SK-N-SH (cell line): Measurements from ENCODE around the gene PTCH2. TPM values are rescaled to one million over a fixed set of nuclear protein-coding genes. Genes with fewer than 3 reads are reported as not detected.

ENCODE experiments used
- CTCF ChIA-PET: fragments of 300-600, 350-600 bp; formaldehyde crosslinking; extraction: SDS; loops from one replicate; lab custom pipeline; 2021; lab: Yijun Ruan, JAX
- POLR2A ChIA-PET: fragments of 350-600 bp; sonication (Branson Sonifier 250); formaldehyde crosslinking; extraction: SDS; loops from one replicate; lab custom pipeline; 2020; ENCODE audit warnings: antibody characterized with exemption, inconsistent platforms; lab: Yijun Ruan, JAX
- DNase-seq: peaks from one replicate; pipeline ENCODE4 v3.0.0; 2012
- H2AFZ ChIP-seq: fragments of 200-600 bp; sonication (generic); 2 replicates; pipeline ENCODE4 v1.8.1; 2016; ENCODE audit warnings: antibody characterized with exemption, mild to moderate bottlenecking, low read depth
- H3F3A ChIP-seq: fragments of 200-600 bp; sonication (generic); replicated peaks from 2 replicates; pipeline ENCODE3; 2016; ENCODE audit warnings: antibody characterized with exemption, mild to moderate bottlenecking; ENCODE audit not compliant: insufficient read depth
- H3K27ac ChIP-seq, 2 experiments: fragments of 200-500 bp in 1 of 2; fragments of 200-600 bp in 1 of 2; sonication (Bioruptor generic) in 1 of 2; sonication (generic), shearing (Covaris generic) in 1 of 2; 2 replicates each; pipeline versions ENCODE4 v1.5.1 to v1.6.1; 2014 to 2016; ENCODE audit warnings: low read depth in 2 of 2, inconsistent platforms in 1 of 2, low read length in 1 of 2, mild to moderate bottlenecking in 1 of 2, mixed read lengths in 1 of 2
- H3K27me3 ChIP-seq: fragments of 200-600 bp; sonication (generic), shearing (Covaris generic); 2 replicates; pipeline ENCODE4 v1.6.1; 2016; ENCODE audit warnings: mixed run types; ENCODE audit not compliant: insufficient read depth
- H3K36me3 ChIP-seq, 2 experiments: fragments of 200-500 bp in 1 of 2; fragments of 200-600 bp in 1 of 2; sonication (Bioruptor generic) in 1 of 2; sonication (generic) in 1 of 2; replicated peaks in 1 of 2; 2 replicates each; pipeline versions ENCODE3 to v1.5.1; 2014 to 2016; ENCODE audit warnings: low read length in 1 of 2, mild to moderate bottlenecking in 1 of 2; ENCODE audit not compliant: insufficient read depth in 2 of 2, control insufficient read depth in 1 of 2
- H3K4me1 ChIP-seq, 2 experiments: fragments of 200-500 bp in 1 of 2; fragments of 200-600 bp in 1 of 2; sonication (Bioruptor generic) in 1 of 2; sonication (generic), shearing (Covaris generic) in 1 of 2; 2 replicates each; pipeline versions ENCODE4 v1.5.1 to v1.6.1; 2014 to 2016; ENCODE audit warnings: low read depth in 1 of 2, low read length in 1 of 2, mixed run types in 1 of 2; ENCODE audit not compliant: insufficient read depth in 2 of 2, control insufficient read depth in 1 of 2
- H3K4me2 ChIP-seq: fragments of 200-600 bp; sonication (generic), shearing (Covaris generic); 2 replicates; pipeline ENCODE4 v1.6.1; 2017; ENCODE audit warnings: mixed run types
- H3K4me3 ChIP-seq, 2 experiments: fragments of 200-500 bp in 1 of 2; fragments of 200-600 bp in 1 of 2; sonication (Bioruptor generic) in 1 of 2; sonication (generic), shearing (Covaris generic) in 1 of 2; 2 replicates each; pipeline versions ENCODE4 v1.5.1 to v1.8.1; 2014 to 2016; ENCODE audit warnings: low read depth in 2 of 2, inconsistent platforms in 1 of 2, low read length in 1 of 2, mild to moderate bottlenecking in 1 of 2, mixed read lengths in 1 of 2, moderate library complexity in 1 of 2
- H3K79me2 ChIP-seq: fragments of 200-600 bp; sonication (generic); 2 replicates; pipeline ENCODE4 v1.8.1; 2017; ENCODE audit warnings: mild to moderate bottlenecking; ENCODE audit not compliant: insufficient read depth
- H3K9ac ChIP-seq: fragments of 200-600 bp; sonication (generic); 2 replicates; pipeline ENCODE4 v1.6.1; 2017; ENCODE audit warnings: mixed run types
- H3K9me2 ChIP-seq: fragments of 200-600 bp; sonication (generic); 2 replicates; pipeline ENCODE4 v1.6.1; 2017; ENCODE audit warnings: mixed run types
- H3K9me3 ChIP-seq: fragments of 200-600 bp; sonication (generic); 2 replicates; pipeline ENCODE4 v1.6.1; 2017; ENCODE audit warnings: mixed run types, mild to moderate bottlenecking, moderate library complexity
- H4K20me1 ChIP-seq: fragments of 200-600 bp; sonication (generic); 2 replicates; pipeline ENCODE4 v1.6.1; 2017; ENCODE audit warnings: mild to moderate bottlenecking, mixed run types; ENCODE audit not compliant: insufficient read depth
- ELF1 ChIP-seq: IDR thresholded peaks from 2 replicates; pipeline ENCODE4 v1.4.0; 2012
- FOSL2 ChIP-seq: IDR thresholded peaks from 2 replicates; pipeline ENCODE4 v1.4.0; 2012; ENCODE audit warnings: low read depth, mild to moderate bottlenecking, moderate library complexity, borderline replicate concordance
- FOXJ3 ChIP-seq: sonication (generic); formaldehyde crosslinking; IDR thresholded peaks from 2 replicates; pipeline ENCODE4 v1.5.1; 2020; ENCODE audit warnings: mild to moderate bottlenecking, missing genetic modification reagents
- GATA2 ChIP-seq: sonication (generic); formaldehyde crosslinking; IDR thresholded peaks from 2 replicates; pipeline ENCODE4 v1.5.0; 2020; ENCODE audit warnings: mild to moderate bottlenecking, missing genetic modification reagents
- JUND ChIP-seq: IDR thresholded peaks from 2 replicates; pipeline ENCODE4 v1.4.0; 2012
- MAX ChIP-seq: IDR thresholded peaks from 2 replicates; pipeline ENCODE4 v1.4.0; 2012; ENCODE audit warnings: low read depth
- MEF2A ChIP-seq: IDR thresholded peaks from 2 replicates; pipeline ENCODE4 v1.4.0; 2012; ENCODE audit warnings: low read depth, borderline replicate concordance
- PBX3 ChIP-seq: IDR thresholded peaks from 2 replicates; pipeline ENCODE4; 2012
- RAD21 ChIP-seq: IDR thresholded peaks from 2 replicates; pipeline ENCODE4 v1.6.1; 2012; ENCODE audit warnings: mild to moderate bottlenecking, low read length
- RFX5 ChIP-seq: IDR thresholded peaks from 2 replicates; pipeline ENCODE4 v1.6.1; 2012; ENCODE audit warnings: mild to moderate bottlenecking, improper control_type of control experiment, low read length
- RXRA ChIP-seq: IDR thresholded peaks from 2 replicates; pipeline ENCODE4 v1.4.0; 2012; ENCODE audit warnings: low read depth, mild to moderate bottlenecking, borderline replicate concordance
- SIN3A ChIP-seq: IDR thresholded peaks from 2 replicates; pipeline ENCODE4 v1.6.1; 2012; ENCODE audit warnings: low read depth, mild to moderate bottlenecking, low read length, moderate library complexity, borderline replicate concordance
- SMC3 ChIP-seq: IDR thresholded peaks from 2 replicates; pipeline ENCODE4 v1.6.1; 2012; ENCODE audit warnings: low read depth, low read length, improper control_type of control experiment
- TEAD4 ChIP-seq: IDR thresholded peaks from 2 replicates; pipeline ENCODE4 v1.4.0; 2012; ENCODE audit warnings: mild to moderate bottlenecking, borderline replicate concordance; ENCODE audit not compliant: insufficient read depth
- USF1 ChIP-seq: IDR thresholded peaks from 2 replicates; pipeline ENCODE4 v1.4.0; 2012; ENCODE audit warnings: low read depth, borderline replicate concordance
- YY1 ChIP-seq: IDR thresholded peaks from 2 replicates; pipeline ENCODE4 v1.4.0; 2012; ENCODE audit warnings: low read depth, mild to moderate bottlenecking
- WGBS: methylation state at CpG from one replicate; pipeline ENCODE4 v1.1.6; 2017; ENCODE audit warnings: low lambda C conversion rate; 5-methylcytosine and 5-hydroxymethylcytosine counted together
- polyA plus RNA-seq, 3 experiments: library from polyadenylated mRNA; depleted of rRNA; stranded (reverse); fragments of >200 nt; gene quantifications; 2 replicates each; pipeline ENCODE4 v1.2.3, GENCODE V29; 2012

The PTCH2 gene
- polyA plus RNA-seq, 1 of the 3 experiments (the other 2 are of a cell fraction), result 1.2 TPM

GRCh38 chr1:44790968-44791801 is 51.9 kb downstream of the PTCH2 start (continued):
- TF ChIP-seq PBX3, result no peak
- TF ChIP-seq FOSL2, result no peak
- TF ChIP-seq FOXJ3 (CRISPR knock-in tag), result no peak
- no peak for TF ChIP-seq USF1
- no peak for TF ChIP-seq MEF2A
- TF ChIP-seq SIN3A, result no peak
- TF ChIP-seq ELF1, result no peak
- TF ChIP-seq GATA2 (CRISPR knock-in tag), result no peak
- no peak for TF ChIP-seq JUND

GRCh38 chr1:44788120-44788860 is 54.8 kb downstream of the PTCH2 start, which contains the start of gene BEST4:
TSS of gene BEST4 (minus strand) at chr1:44788170. CDS start at chr1:44787705, 465 bp downstream.
- Histone ChIP-seq H3K9ac (no peak within 1 kb of the TSS), H3K4me3 (no peak within 1 kb of the TSS), H3K9me3 (no peaks in the 10 kb centered on the region), H3F3A (peaks cover 4% of the 10 kb centered on the region), H3K27ac (no peak within 1 kb of the TSS), H3K4me1 (peaks cover 0 to 9% of the 10 kb centered on the region in 2 experiments; a peak in 1 of 4 replicates), H3K27me3 (no peaks in the 10 kb centered on the region), H3K36me3 (no peaks in the 10 kb centered on the region), H3K9me2 (no peaks in the 10 kb centered on the region), H3K4me2 (no peak within 1 kb of the TSS), H2AFZ (no peak within 1 kb of the TSS), H3K79me2 (no peaks in the 10 kb centered on the region), H4K20me1 (no peaks in the 10 kb centered on the region)
- DNase-seq, result no peak
- POLR2A ChIA-PET, result interaction anchor here (1.2 to 1.6 kb wide), 3 partner anchors 12 to 26 kb away, joined by 3 to 7 read pairs (median 5); partner anchors contain the start of genes PLK3 and RPS8
- CTCF ChIA-PET, result interaction anchor here (0.7 to 1.3 kb wide), 4 partner anchors 10 to 515 kb away, joined by 3 to 5 read pairs (median 4); no protein-coding TSS in a partner anchor
- no peak for TF ChIP-seq YY1
- no peak for TF ChIP-seq SMC3
- TF ChIP-seq JUND, result no peak
- no peak for TF ChIP-seq RXRA
- no peak for TF ChIP-seq RFX5
- no peak for TF ChIP-seq ELF1
- no peak for TF ChIP-seq MEF2A
- no peak for TF ChIP-seq SIN3A
- TF ChIP-seq MAX, result no peak
- no peak for TF ChIP-seq RAD21
- TF ChIP-seq GATA2 (CRISPR knock-in tag), result no peak
- TF ChIP-seq FOXJ3 (CRISPR knock-in tag), result no peak
- TF ChIP-seq TEAD4, result no peak
- 93% methylated on average over 9 of the region's 9 CpGs for WGBS
